Fibroblast of lung (primary cell): ENCODE results near the gene TBC1D8. TPM values are rescaled to one million over a fixed set of nuclear protein-coding genes. Genes with fewer than 3 reads are reported as not detected.

Source experiments
- DNase-seq, 2 donors: peaks; one replicate each; pipeline versions ENCODE4 v3.0.0 to v3.0.0-alpha.2; 2010; ENCODE audit warnings: low read depth in 2 of 2
- H2AFZ ChIP-seq: 2 replicates; pipeline ENCODE4 v1.5.1; 2012; ENCODE audit warnings: low read length, control low read depth, inconsistent platforms
- H3K27ac ChIP-seq: 2 replicates; pipeline ENCODE4 v1.5.1; 2011; ENCODE audit warnings: low read length, control low read depth; ENCODE audit not compliant: insufficient read depth
- H3K27me3 ChIP-seq: 2 replicates; pipeline ENCODE4 v1.5.1; 2011; ENCODE audit warnings: mild to moderate bottlenecking, low read length; ENCODE audit not compliant: control insufficient read depth, insufficient read depth
- H3K36me3 ChIP-seq: 2 replicates; pipeline ENCODE4 v1.5.1; 2011; ENCODE audit warnings: low read length; ENCODE audit not compliant: control insufficient read depth, insufficient read depth
- H3K4me1 ChIP-seq: 2 replicates; pipeline ENCODE4 v1.5.1; 2011; ENCODE audit warnings: low read length; ENCODE audit not compliant: control insufficient read depth, insufficient read depth; ENCODE audit errors: extremely low read depth
- H3K4me2 ChIP-seq: 2 replicates; pipeline ENCODE4 v1.5.1; 2011; ENCODE audit warnings: low read length, control low read depth; ENCODE audit not compliant: insufficient read depth; ENCODE audit errors: extremely low read depth
- H3K4me3 ChIP-seq, 4 experiments: fragments of 200-600 bp in 1 of 4; sonication (generic) in 1 of 4; replicated peaks in 1 of 4; 2 replicates each; pipeline ENCODE4 v1.5.1; 2011 to 2016; ENCODE audit warnings: low read length in 4 of 4, low read depth in 3 of 4, mild to moderate bottlenecking in 3 of 4, control low read depth in 2 of 4, inconsistent platforms in 1 of 4, mixed read lengths in 1 of 4; ENCODE audit not compliant: insufficient read depth in 1 of 4; ENCODE audit errors: control extremely low read depth in 1 of 4
- H3K79me2 ChIP-seq: 2 replicates; pipeline ENCODE4 v1.5.1; 2012; ENCODE audit warnings: mild to moderate bottlenecking, low read length, inconsistent platforms; ENCODE audit not compliant: control insufficient read depth, insufficient read depth
- H3K9ac ChIP-seq: 2 replicates; pipeline ENCODE4 v1.5.1; 2011; ENCODE audit warnings: mild to moderate bottlenecking, low read length, control low read depth; ENCODE audit not compliant: insufficient read depth
- H3K9me3 ChIP-seq: 2 replicates; pipeline ENCODE4 v1.5.1; 2012; ENCODE audit warnings: low read depth, low read length; ENCODE audit not compliant: control insufficient read depth, insufficient read depth
- H4K20me1 ChIP-seq: 2 replicates; pipeline ENCODE4 v1.5.1; 2011; ENCODE audit warnings: low read length; ENCODE audit not compliant: control insufficient read depth, insufficient read depth; ENCODE audit errors: extremely low read depth
- EZH2 ChIP-seq: IDR thresholded peaks from 2 replicates; pipeline ENCODE4 v1.5.1; 2012; ENCODE audit warnings: low read length, control low read depth, mild to moderate bottlenecking; ENCODE audit errors: missing control alignments
- polyA plus RNA-seq, 2 donors: library from polyadenylated mRNA; depleted of rRNA in 1 of 2; stranded (reverse) in 1 of 2; unstranded in 1 of 2; fragments of >200 nt; gene quantifications; 2 replicates each; pipeline ENCODE4 v1.2.1, GENCODE V29; 2011 to 2012; ENCODE audit warnings: missing spikeins in 1 of 2
- total RNA-seq: library from RNA; depleted of rRNA; stranded (reverse); fragments of >200 nt; gene quantifications from 2 replicates; pipeline ENCODE4 v1.2.1, GENCODE V29; 2014
- TF ChIP-seq, protein P1 (sequence below), 2 donors: IDR thresholded peaks in 1 of 2; conservative IDR thresholded peaks in 1 of 2; 1 replicate in 1 of 2; 2 replicates in 1 of 2; pipeline ENCODE4 v1.5.1; 2011 to 2012; ENCODE audit warnings: low read length in 2 of 2, control low read depth in 1 of 2, inconsistent platforms in 1 of 2, low read depth in 1 of 2, mild to moderate bottlenecking in 1 of 2

Gene TBC1D8
- total and polyA plus RNA-seq, 2 donors (not counting 1 experiment from before 2014, with no cell fraction given), result 3.8 to 5.4 TPM

DNA sequence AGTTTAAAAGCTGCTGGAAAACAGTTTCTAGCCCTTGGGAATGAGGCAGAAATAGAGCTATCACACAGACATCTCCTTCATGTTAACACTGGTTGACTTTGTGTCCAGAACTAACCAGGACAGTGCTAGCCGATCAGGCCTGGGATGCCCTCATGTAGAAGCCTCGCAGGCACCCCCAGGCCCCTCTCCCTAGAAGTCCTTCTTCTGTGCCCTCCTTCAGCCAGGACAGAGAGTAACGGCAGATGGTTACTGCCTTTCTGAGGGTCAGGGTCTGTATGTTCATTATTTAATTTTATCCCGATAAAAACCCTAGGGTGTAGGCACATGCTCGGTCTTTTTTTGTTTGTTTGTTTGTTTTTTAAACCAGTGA is 159.8 kb downstream of the TBC1D8 start:
- no peaks in the 10 kb centered on the region for H3K4me1 ChIP-seq
- no peaks in the 10 kb centered on the region for H4K20me1 ChIP-seq
- no peaks in the 10 kb centered on the region for H3K27me3 ChIP-seq
- no peak overlapping the region for H3K4me3 ChIP-seq
- no peak overlapping the region for H3K9ac ChIP-seq
- H3K79me2 ChIP-seq, result no peaks in the 10 kb centered on the region
- H2AFZ ChIP-seq, result no peak overlapping the region
- no peaks in the 10 kb centered on the region for H3K9me3 ChIP-seq
- TF ChIP-seq EZH2, result no peak
- no peak overlapping the region for H3K4me2 ChIP-seq
- no peak for DNase-seq
- no peaks in the 10 kb centered on the region for H3K36me3 ChIP-seq
- no peak overlapping the region for H3K27ac ChIP-seq

DNA sequence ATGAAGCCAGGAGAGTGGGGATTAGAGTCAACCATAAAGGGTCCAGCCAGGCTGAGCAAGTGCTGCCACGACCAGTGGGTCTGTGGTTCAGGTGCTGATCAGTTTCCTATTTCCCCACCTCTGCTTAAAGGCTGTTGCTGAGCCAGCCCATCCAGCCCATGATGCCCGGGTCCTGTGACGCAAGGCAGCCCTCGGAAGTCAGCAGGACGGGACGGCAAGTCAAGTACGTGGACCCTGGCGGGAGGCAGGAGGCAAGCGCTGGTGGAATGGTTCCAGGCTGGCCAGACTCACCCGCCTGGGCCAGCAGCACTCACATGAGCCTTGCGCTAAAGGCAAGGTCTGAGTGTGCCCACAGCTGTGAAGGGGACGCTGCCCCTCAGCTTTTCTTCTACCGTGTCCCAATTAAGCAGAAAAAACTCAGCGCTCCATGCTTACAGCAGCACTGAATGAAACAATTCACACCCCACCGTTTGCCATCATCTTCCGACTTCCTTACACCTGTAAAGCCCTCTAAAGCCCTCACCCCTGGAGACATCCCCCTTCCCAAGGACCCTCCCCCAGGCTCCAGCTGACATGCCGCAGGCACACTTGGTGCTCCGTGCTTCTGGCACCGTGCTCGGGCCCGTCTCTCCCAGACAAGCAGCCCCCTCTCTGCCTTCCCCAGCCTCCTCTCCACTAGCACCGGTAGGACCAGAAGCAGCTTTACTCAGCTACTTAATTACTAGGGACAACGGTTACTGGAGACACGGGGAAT is 160.4 kb downstream of the TBC1D8 start:
- no peak for DNase-seq
- no peaks in the 10 kb centered on the region for H3K36me3 ChIP-seq

DNA sequence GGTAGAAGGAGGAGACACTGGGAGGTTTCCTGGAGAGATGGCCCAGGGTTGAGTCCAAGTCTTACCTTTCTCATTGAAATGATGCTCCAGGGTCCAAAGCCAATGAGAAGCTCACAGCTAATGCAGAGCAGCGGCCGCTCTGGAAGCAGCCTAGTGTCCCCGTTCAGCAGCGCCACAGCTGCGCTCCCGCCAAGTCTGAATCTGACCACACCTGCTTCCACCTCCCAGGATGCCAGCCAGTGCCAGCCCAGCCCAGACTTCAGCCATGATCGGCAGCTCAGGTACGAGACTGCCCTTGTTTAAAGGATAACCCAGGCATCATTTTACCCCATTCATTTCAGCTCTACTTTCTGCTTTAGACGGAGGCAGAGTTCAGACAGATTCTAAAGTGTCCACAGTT is 161.0 kb downstream of the TBC1D8 start:
- Histone ChIP-seq H3K27ac (no peak overlapping the region), H3K4me2 (no peak overlapping the region), H3K9me3 (no peaks in the 10 kb centered on the region), H3K27me3 (no peaks in the 10 kb centered on the region), H3K36me3 (no peaks in the 10 kb centered on the region), H4K20me1 (no peaks in the 10 kb centered on the region), H3K79me2 (no peaks in the 10 kb centered on the region), H3K9ac (no peak overlapping the region), H3K4me3 (no peak overlapping the region), H2AFZ (no peak overlapping the region), H3K4me1 (no peaks in the 10 kb centered on the region)
- no peak for DNase-seq
- TF ChIP-seq, protein P1, sequence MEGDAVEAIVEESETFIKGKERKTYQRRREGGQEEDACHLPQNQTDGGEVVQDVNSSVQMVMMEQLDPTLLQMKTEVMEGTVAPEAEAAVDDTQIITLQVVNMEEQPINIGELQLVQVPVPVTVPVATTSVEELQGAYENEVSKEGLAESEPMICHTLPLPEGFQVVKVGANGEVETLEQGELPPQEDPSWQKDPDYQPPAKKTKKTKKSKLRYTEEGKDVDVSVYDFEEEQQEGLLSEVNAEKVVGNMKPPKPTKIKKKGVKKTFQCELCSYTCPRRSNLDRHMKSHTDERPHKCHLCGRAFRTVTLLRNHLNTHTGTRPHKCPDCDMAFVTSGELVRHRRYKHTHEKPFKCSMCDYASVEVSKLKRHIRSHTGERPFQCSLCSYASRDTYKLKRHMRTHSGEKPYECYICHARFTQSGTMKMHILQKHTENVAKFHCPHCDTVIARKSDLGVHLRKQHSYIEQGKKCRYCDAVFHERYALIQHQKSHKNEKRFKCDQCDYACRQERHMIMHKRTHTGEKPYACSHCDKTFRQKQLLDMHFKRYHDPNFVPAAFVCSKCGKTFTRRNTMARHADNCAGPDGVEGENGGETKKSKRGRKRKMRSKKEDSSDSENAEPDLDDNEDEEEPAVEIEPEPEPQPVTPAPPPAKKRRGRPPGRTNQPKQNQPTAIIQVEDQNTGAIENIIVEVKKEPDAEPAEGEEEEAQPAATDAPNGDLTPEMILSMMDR (conservative IDR thresholded peaks at IDR 0.05 in 1 of 2, IDR thresholded peaks at IDR 0.05 in 1 of 2; ENCODE audit: low read depth in 1 of 2, low read length in 2 of 2), result no peak
- no peak for TF ChIP-seq EZH2

More for the DNA sequence above, 160.4 kb downstream of the TBC1D8 start:
- Histone ChIP-seq H4K20me1 (no peaks in the 10 kb centered on the region), H3K9ac (no peak overlapping the region), H3K9me3 (no peaks in the 10 kb centered on the region), H3K79me2 (no peaks in the 10 kb centered on the region), H3K27me3 (no peaks in the 10 kb centered on the region), H2AFZ (no peak overlapping the region), H3K27ac (no peak overlapping the region), H3K4me1 (no peaks in the 10 kb centered on the region), H3K4me3 (no peak overlapping the region), H3K4me2 (no peak overlapping the region)
- TF ChIP-seq EZH2, result no peak
- TF ChIP-seq, protein P1 (conservative IDR thresholded peaks at IDR 0.05 in 1 of 2, IDR thresholded peaks at IDR 0.05 in 1 of 2; ENCODE audit: low read depth in 1 of 2, low read length in 2 of 2), result no peak
